Measurements from ENCODE around the gene PRKAB1. TPM values are rescaled to one million over a fixed set of nuclear protein-coding genes. Genes with fewer than 3 reads are reported as not detected.
A peak's percentile ranks its signal among the peaks of the same experiment; 100 is the strongest.

Gene PRKAB1
- total and polyA plus RNA-seq, 9 of the 15 experiments (the other 6 are each of a cell fraction or from before 2014, with no cell fraction given) = 32.6 to 94.2 (median 63.8) TPM

DNA sequence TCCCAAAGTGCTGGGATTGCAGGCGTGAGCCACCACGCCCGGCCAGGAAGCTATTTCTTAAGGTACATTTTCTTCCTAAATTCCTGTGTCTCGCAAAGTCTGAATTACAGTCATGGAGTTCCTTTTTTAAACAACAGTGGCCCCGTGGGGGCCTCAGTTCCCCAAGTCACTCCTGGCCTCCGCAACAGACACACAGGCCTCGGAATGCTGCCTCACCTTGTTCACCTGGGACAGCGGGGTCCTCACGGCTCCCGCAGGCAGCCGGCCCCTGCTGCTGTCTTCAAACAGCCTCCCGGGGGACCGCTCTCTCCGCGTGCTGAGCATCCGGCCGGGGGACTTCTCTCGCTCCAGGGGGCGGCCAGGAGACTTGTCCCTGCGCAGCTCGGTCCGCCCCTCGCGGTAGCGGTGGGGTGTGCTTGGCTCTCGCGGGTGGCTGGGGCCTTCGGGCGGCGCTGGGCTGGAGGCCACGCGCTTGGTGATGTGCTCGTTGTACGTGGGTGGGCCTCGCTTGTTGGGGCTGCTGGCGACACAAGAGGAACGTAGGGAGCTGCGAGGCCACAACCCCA lies 22.1 kb downstream of the PRKAB1 start:
- H3K9me3 ChIP-seq (replicated peaks; ENCODE audit: control insufficient read depth, insufficient read depth, low read depth, low read length) = no peaks in the 10 kb centered on the region
- DNase-seq (ENCODE audit: extremely low read depth in 1 of 4, low spot score in 3 of 4) (no peak), ATAC-seq (no peak), FAIRE-seq (no peak)
- H3K79me2 ChIP-seq (ENCODE audit: control insufficient read depth, insufficient read depth, low read length) = no peaks in the 10 kb centered on the region
- 97% methylated on average over 24 of the region's 38 CpGs for WGBS (ENCODE audit: insufficient coverage, low coverage, missing lambda C conversion rate)
- no peak overlapping the region for H3K4me2 ChIP-seq (ENCODE audit: insufficient read depth, low read length)
- H2AFZ ChIP-seq (ENCODE audit: low read depth, low read length) = no peak overlapping the region
- intact Hi-C loops (cut with micrococcal nuclease) = no loop called here
- ChIA-PET CTCF (ENCODE audit: low intra/inter-chr PET ratio) (no interaction called here), POLR2A (interaction anchor here (0.7 to 3.1 kb wide), 2 partner anchors 10 to 15 kb away, joined by 3 to 16 read pairs; no protein-coding TSS in a partner anchor)
- no peak overlapping the region for H3K27ac ChIP-seq (ENCODE audit: extremely low read depth, low read depth, low read length)
- no peaks in the 10 kb centered on the region for H3K27me3 ChIP-seq (ENCODE audit: control insufficient read depth in 2 of 2, insufficient read depth in 2 of 2, low read length in 2 of 2)
- H3K9me1 ChIP-seq (ENCODE audit: control insufficient read depth, insufficient read depth, low read length) = no peaks in the 10 kb centered on the region
- no peaks in the 10 kb centered on the region for H4K20me1 ChIP-seq (replicated peaks; ENCODE audit: control insufficient read depth, insufficient read depth, low read length)
- no peak overlapping the region for H3K4me3 ChIP-seq
- no peak overlapping the region for H3K9ac ChIP-seq (ENCODE audit: insufficient read depth in 1 of 2, low read depth in 2 of 2, low read length in 2 of 2)
- no TSS peak for BruUV-seq (replicated peaks)
- in situ Hi-C loops (cut with MboI) = no loop called here
- H3K4me1 ChIP-seq (replicated peaks in 1 of 2; ENCODE audit: control insufficient read depth in 2 of 2, insufficient read depth in 2 of 2, low read length in 2 of 2) = peaks cover 0 to 3% of the 10 kb centered on the region in 2 experiments; a peak in 1 of 5 replicates
- peaks cover 48% of the 10 kb centered on the region for H3K36me3 ChIP-seq (ENCODE audit: control insufficient read depth, insufficient read depth, low read length)
- TF ChIP-seq KLF10 (CRISPR knock-in tag; IDR thresholded peaks at IDR 0.05) (no peak), U2AF2 (optimal IDR thresholded peaks at IDR 0.05; ENCODE audit: low read depth, low read length) (no peak), ZBTB33 (CRISPR knock-in tag; IDR thresholded peaks at IDR 0.05) (0 out of 2 replicates have a peak, but pooled peaks have one; percentile 43), ETV6 (IDR thresholded peaks at IDR 0.05; ENCODE audit: borderline replicate concordance in 1 of 2, low read depth in 2 of 2, low read length in 1 of 2) (no peak), ETV6 (CRISPR knock-in tag; IDR thresholded peaks at IDR 0.05; ENCODE audit: borderline replicate concordance) (no peak), SMAD4 (CRISPR knock-in tag; conservative IDR thresholded peaks at IDR 0.05) (no peak)
- TF ChIP-seq, protein P1, sequence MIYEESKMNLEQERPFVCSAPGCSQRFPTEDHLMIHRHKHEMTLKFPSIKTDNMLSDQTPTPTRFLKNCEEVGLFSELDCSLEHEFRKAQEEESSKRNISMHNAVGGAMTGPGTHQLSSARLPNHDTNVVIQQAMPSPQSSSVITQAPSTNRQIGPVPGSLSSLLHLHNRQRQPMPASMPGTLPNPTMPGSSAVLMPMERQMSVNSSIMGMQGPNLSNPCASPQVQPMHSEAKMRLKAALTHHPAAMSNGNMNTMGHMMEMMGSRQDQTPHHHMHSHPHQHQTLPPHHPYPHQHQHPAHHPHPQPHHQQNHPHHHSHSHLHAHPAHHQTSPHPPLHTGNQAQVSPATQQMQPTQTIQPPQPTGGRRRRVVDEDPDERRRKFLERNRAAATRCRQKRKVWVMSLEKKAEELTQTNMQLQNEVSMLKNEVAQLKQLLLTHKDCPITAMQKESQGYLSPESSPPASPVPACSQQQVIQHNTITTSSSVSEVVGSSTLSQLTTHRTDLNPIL (CRISPR knock-in tag; IDR thresholded peaks at IDR 0.05) = no peak

Data from K562 (cell line).